BE2C (cell line): ENCODE results near the gene REV3L.

Experiments used
- DNase-seq: peaks from one replicate; pipeline ENCODE4 v3.0.0-alpha.2; 2020
- H3K27me3 ChIP-seq: fragments of 250-450 bp; sonication (Bioruptor Pico); 2 replicates; pipeline ENCODE4 v1.5.1; 2020; ENCODE audit warnings: mild to moderate bottlenecking
- H3K36me3 ChIP-seq: fragments of 250-450 bp; sonication (Bioruptor Pico); 2 replicates; pipeline ENCODE4 v1.5.1; 2020; ENCODE audit warnings: mild to moderate bottlenecking
- H3K4me1 ChIP-seq: fragments of 250-450 bp; sonication (Bioruptor Pico); 2 replicates; pipeline ENCODE4 v1.5.1; 2020
- H3K4me3 ChIP-seq: 2 replicates; pipeline ENCODE4 v1.5.1; 2011; ENCODE audit warnings: low read depth, low read length
- H3K9me3 ChIP-seq: fragments of 250-450 bp; sonication (Bioruptor Pico); 2 replicates; pipeline ENCODE4 v1.5.1; 2020
- TF ChIP-seq, protein P1 (sequence below): IDR thresholded peaks from 2 replicates; pipeline ENCODE4 v1.5.1; 2012; ENCODE audit warnings: mild to moderate bottlenecking, low read depth, low read length

Gene REV3L

DNA sequence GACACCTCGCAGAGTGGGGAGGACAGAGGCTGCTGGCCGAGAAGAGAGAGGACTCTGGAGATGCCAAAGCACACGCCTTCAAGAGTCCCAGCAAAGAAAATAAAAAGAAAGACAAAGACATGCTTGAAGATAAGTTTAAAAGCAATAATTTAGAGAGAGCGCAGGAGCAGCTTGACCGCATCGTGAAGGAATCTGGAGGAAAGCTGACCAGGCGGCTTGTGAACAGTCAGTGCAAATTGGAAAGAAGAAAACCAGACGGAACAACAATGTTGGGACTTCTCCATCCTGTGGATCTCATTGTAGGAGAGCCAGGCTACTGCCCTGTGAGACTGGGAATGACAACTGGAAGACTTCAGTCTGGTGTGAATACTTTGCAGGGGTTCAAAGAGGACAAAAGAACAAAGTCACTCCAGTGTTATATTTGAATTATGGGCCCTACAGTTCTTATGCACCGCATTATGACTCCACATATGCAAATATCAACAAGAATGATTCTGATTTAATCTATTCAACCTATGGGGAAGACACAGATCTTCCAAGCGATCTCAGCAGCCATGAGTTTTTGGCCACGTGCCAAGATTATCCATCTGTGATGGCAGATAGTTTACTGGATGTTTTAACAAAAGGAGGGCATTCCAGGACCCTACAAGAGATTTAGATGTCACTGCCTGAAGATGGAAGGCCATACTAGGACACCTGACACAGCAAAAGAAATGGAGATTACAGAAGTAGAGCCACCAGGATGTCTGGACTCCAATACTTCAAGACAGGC, 52.2 kb downstream of the REV3L start:
- H3K4me1 ChIP-seq = no peaks in the 10 kb centered on the region
- DNase-seq = peak; percentile 14
- H3K27me3 ChIP-seq = no peaks in the 10 kb centered on the region
- H3K4me3 ChIP-seq = no peak overlapping the region
- TF ChIP-seq, protein P1, sequence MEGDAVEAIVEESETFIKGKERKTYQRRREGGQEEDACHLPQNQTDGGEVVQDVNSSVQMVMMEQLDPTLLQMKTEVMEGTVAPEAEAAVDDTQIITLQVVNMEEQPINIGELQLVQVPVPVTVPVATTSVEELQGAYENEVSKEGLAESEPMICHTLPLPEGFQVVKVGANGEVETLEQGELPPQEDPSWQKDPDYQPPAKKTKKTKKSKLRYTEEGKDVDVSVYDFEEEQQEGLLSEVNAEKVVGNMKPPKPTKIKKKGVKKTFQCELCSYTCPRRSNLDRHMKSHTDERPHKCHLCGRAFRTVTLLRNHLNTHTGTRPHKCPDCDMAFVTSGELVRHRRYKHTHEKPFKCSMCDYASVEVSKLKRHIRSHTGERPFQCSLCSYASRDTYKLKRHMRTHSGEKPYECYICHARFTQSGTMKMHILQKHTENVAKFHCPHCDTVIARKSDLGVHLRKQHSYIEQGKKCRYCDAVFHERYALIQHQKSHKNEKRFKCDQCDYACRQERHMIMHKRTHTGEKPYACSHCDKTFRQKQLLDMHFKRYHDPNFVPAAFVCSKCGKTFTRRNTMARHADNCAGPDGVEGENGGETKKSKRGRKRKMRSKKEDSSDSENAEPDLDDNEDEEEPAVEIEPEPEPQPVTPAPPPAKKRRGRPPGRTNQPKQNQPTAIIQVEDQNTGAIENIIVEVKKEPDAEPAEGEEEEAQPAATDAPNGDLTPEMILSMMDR = no peak
- no peaks in the 10 kb centered on the region for H3K9me3 ChIP-seq
- no peaks in the 10 kb centered on the region for H3K36me3 ChIP-seq

DNA sequence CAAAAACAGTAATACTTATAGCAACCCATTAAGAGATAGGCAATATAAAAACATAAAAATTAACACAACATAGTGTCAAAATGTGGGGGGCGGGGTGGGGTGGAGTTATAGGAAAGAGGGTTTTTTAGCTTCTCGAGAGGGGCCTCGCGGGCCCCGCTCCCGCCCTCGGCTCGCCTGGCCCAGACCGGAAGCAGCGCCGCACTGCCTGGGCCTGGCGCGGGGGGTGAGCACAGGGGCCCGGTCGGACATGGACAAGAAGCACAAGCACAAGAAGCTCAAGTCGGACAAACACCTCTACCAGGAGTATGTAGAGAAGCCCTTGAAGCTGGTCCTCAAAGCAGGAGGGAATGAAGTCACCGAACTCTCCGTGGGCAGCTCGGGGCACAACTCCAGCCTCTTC, 53.4 kb downstream of the REV3L start:
- H3K4me3 ChIP-seq = no peak overlapping the region
- DNase-seq = no peak
- H3K36me3 ChIP-seq = no peaks in the 10 kb centered on the region
- TF ChIP-seq, protein P1 = no peak
- H3K27me3 ChIP-seq = no peaks in the 10 kb centered on the region
- no peaks in the 10 kb centered on the region for H3K9me3 ChIP-seq
- peaks cover 3% of the 10 kb centered on the region for H3K4me1 ChIP-seq

GRCh38 chr6:111428811-111429210, 54.2 kb downstream of the REV3L start:
- Histone ChIP-seq H3K36me3 (no peaks in the 10 kb centered on the region), H3K9me3 (no peaks in the 10 kb centered on the region), H3K4me3 (no peak overlapping the region), H3K4me1 (peaks cover 11% of the 10 kb centered on the region), H3K27me3 (no peaks in the 10 kb centered on the region)
- TF ChIP-seq, protein P1 = no peak
- no peak for DNase-seq

GRCh38 chr6:111427341-111428116, 55.5 kb downstream of the REV3L start:
- TF ChIP-seq, protein P1 = no peak
- DNase-seq = no peak
- Histone ChIP-seq H3K4me3 (no peak overlapping the region), H3K36me3 (no peaks in the 10 kb centered on the region), H3K4me1 (peaks cover 21% of the 10 kb centered on the region), H3K9me3 (no peaks in the 10 kb centered on the region), H3K27me3 (no peaks in the 10 kb centered on the region)

- H3K4me3 ChIP-seq = no peak overlapping the region
- DNase-seq = peak; percentile 67
- no peaks in the 10 kb centered on the region for H3K36me3 ChIP-seq
- peaks cover 21% of the 10 kb centered on the region for H3K4me1 ChIP-seq
- H3K27me3 ChIP-seq = no peaks in the 10 kb centered on the region
- TF ChIP-seq, protein P1 = no peak
- no peaks in the 10 kb centered on the region for H3K9me3 ChIP-seq
Measured at GRCh38 chr6:111423960-111424846, 58.8 kb downstream of the REV3L start.
